GM18526 (cell line): ENCODE data around the gene CHP1.

Experiments used
- POLR2A ChIP-seq: IDR thresholded peaks from 3 replicates; pipeline ENCODE4 v1.6.1; 2011; ENCODE audit not compliant: insufficient read length; ENCODE audit errors: extremely low read depth

CHP1 gene

GRCh38 chr15:41230650-41231421 lies at the start of gene CHP1, which contains the start of gene EXD1:
Gene CHP1, plus strand, starts transcription at chr15:41231268. Its CDS starts 115 bp downstream, at chr15:41231383.
Gene EXD1, minus strand, starts transcription at chr15:41230757. Its CDS starts 4,182 bp downstream, at chr15:41226575.
- TF ChIP-seq POLR2A, result peak; percentile 79

GRCh38 chr15:41182266-41182665 lies 48.8 kb upstream of the CHP1 start:
- no peak for TF ChIP-seq POLR2A

- TF ChIP-seq POLR2A, result no peak
These were observed 47.5 kb upstream of the CHP1 start for GRCh38 chr15:41183581-41183980.

GRCh38 chr15:41194444-41194843 lies 36.6 kb upstream of the CHP1 start:
- no peak for TF ChIP-seq POLR2A

GRCh38 chr15:41199470-41199869 lies 31.6 kb upstream of the CHP1 start:
- TF ChIP-seq POLR2A, result no peak

GRCh38 chr15:41203395-41203794 lies 27.7 kb upstream of the CHP1 start:
- TF ChIP-seq POLR2A, result no peak

- no peak for TF ChIP-seq POLR2A
These were observed 25.8 kb upstream of the CHP1 start for GRCh38 chr15:41205315-41205714.

- no peak for TF ChIP-seq POLR2A
These were observed 23.2 kb upstream of the CHP1 start for GRCh38 chr15:41207687-41208448.

- no peak for TF ChIP-seq POLR2A
These were observed 15.4 kb upstream of the CHP1 start for GRCh38 chr15:41215708-41216107.

- no peak for TF ChIP-seq POLR2A
These were observed 12.2 kb upstream of the CHP1 start for GRCh38 chr15:41218851-41219250.

- TF ChIP-seq POLR2A, result no peak
These were observed 11.7 kb upstream of the CHP1 start for GRCh38 chr15:41219381-41219780.

GRCh38 chr15:41230345-41230649 lies 771 bp upstream of the CHP1 start:
- TF ChIP-seq POLR2A, result no peak

- no peak for TF ChIP-seq POLR2A
These were observed 556 bp downstream of the CHP1 start for GRCh38 chr15:41231422-41232226.

GRCh38 chr15:41233367-41233771 lies 2.3 kb downstream of the CHP1 start:
- no peak for TF ChIP-seq POLR2A

- TF ChIP-seq POLR2A, result no peak
These were observed 4.9 kb downstream of the CHP1 start for GRCh38 chr15:41235929-41236328.

GRCh38 chr15:41238100-41238499 lies 7.0 kb downstream of the CHP1 start:
- no peak for TF ChIP-seq POLR2A
